Fibroblast of lung (primary cell): ENCODE measurements around the gene CD40LG. TPM values are rescaled to one million over a fixed set of nuclear protein-coding genes. Genes with fewer than 3 reads are reported as not detected.

Experiments used
- DNase-seq, 2 donors: peaks; one replicate each; pipeline versions ENCODE4 v3.0.0 to v3.0.0-alpha.2; 2010; ENCODE audit warnings: low read depth in 2 of 2
- H2AFZ ChIP-seq: 2 replicates; pipeline ENCODE4 v1.5.1; 2012; ENCODE audit warnings: low read length, control low read depth, inconsistent platforms
- H3K27ac ChIP-seq: 2 replicates; pipeline ENCODE4 v1.5.1; 2011; ENCODE audit warnings: low read length, control low read depth; ENCODE audit not compliant: insufficient read depth
- H3K27me3 ChIP-seq: 2 replicates; pipeline ENCODE4 v1.5.1; 2011; ENCODE audit warnings: mild to moderate bottlenecking, low read length; ENCODE audit not compliant: control insufficient read depth, insufficient read depth
- H3K36me3 ChIP-seq: 2 replicates; pipeline ENCODE4 v1.5.1; 2011; ENCODE audit warnings: low read length; ENCODE audit not compliant: control insufficient read depth, insufficient read depth
- H3K4me1 ChIP-seq: 2 replicates; pipeline ENCODE4 v1.5.1; 2011; ENCODE audit warnings: low read length; ENCODE audit not compliant: control insufficient read depth, insufficient read depth; ENCODE audit errors: extremely low read depth
- H3K4me2 ChIP-seq: 2 replicates; pipeline ENCODE4 v1.5.1; 2011; ENCODE audit warnings: low read length, control low read depth; ENCODE audit not compliant: insufficient read depth; ENCODE audit errors: extremely low read depth
- H3K4me3 ChIP-seq, 4 experiments: fragments of 200-600 bp in 1 of 4; sonication (generic) in 1 of 4; replicated peaks in 1 of 4; 2 replicates each; pipeline ENCODE4 v1.5.1; 2011 to 2016; ENCODE audit warnings: low read length in 4 of 4, low read depth in 3 of 4, mild to moderate bottlenecking in 3 of 4, control low read depth in 2 of 4, inconsistent platforms in 1 of 4, mixed read lengths in 1 of 4; ENCODE audit not compliant: insufficient read depth in 1 of 4; ENCODE audit errors: control extremely low read depth in 1 of 4
- H3K79me2 ChIP-seq: 2 replicates; pipeline ENCODE4 v1.5.1; 2012; ENCODE audit warnings: mild to moderate bottlenecking, low read length, inconsistent platforms; ENCODE audit not compliant: control insufficient read depth, insufficient read depth
- H3K9ac ChIP-seq: 2 replicates; pipeline ENCODE4 v1.5.1; 2011; ENCODE audit warnings: mild to moderate bottlenecking, low read length, control low read depth; ENCODE audit not compliant: insufficient read depth
- H3K9me3 ChIP-seq: 2 replicates; pipeline ENCODE4 v1.5.1; 2012; ENCODE audit warnings: low read depth, low read length; ENCODE audit not compliant: control insufficient read depth, insufficient read depth
- H4K20me1 ChIP-seq: 2 replicates; pipeline ENCODE4 v1.5.1; 2011; ENCODE audit warnings: low read length; ENCODE audit not compliant: control insufficient read depth, insufficient read depth; ENCODE audit errors: extremely low read depth
- EZH2 ChIP-seq: IDR thresholded peaks from 2 replicates; pipeline ENCODE4 v1.5.1; 2012; ENCODE audit warnings: low read length, control low read depth, mild to moderate bottlenecking; ENCODE audit errors: missing control alignments
- polyA plus RNA-seq, 2 donors: library from polyadenylated mRNA; depleted of rRNA in 1 of 2; stranded (reverse) in 1 of 2; unstranded in 1 of 2; fragments of >200 nt; gene quantifications; 2 replicates each; pipeline ENCODE4 v1.2.1, GENCODE V29; 2011 to 2012; ENCODE audit warnings: missing spikeins in 1 of 2
- total RNA-seq: library from RNA; depleted of rRNA; stranded (reverse); fragments of >200 nt; gene quantifications from 2 replicates; pipeline ENCODE4 v1.2.1, GENCODE V29; 2014
- TF ChIP-seq, protein P1 (sequence below), 2 donors: IDR thresholded peaks in 1 of 2; conservative IDR thresholded peaks in 1 of 2; 1 replicate in 1 of 2; 2 replicates in 1 of 2; pipeline ENCODE4 v1.5.1; 2011 to 2012; ENCODE audit warnings: low read length in 2 of 2, control low read depth in 1 of 2, inconsistent platforms in 1 of 2, low read depth in 1 of 2, mild to moderate bottlenecking in 1 of 2

CD40LG gene
- total and polyA plus RNA-seq, 2 donors (not counting 1 experiment from before 2014, with no cell fraction given): not detected

GRCh38 chrX:136626891-136627290, 21.1 kb upstream of the CD40LG start:
- Histone ChIP-seq H3K9me3 (no peaks in the 10 kb centered on the region), H3K36me3 (no peaks in the 10 kb centered on the region), H3K4me1 (no peaks in the 10 kb centered on the region), H3K4me3 (no peak overlapping the region), H4K20me1 (no peaks in the 10 kb centered on the region), H3K9ac (no peak overlapping the region), H3K27me3 (no peaks in the 10 kb centered on the region), H3K27ac (no peak overlapping the region), H3K79me2 (no peaks in the 10 kb centered on the region), H3K4me2 (no peak overlapping the region), H2AFZ (no peak overlapping the region)
- TF ChIP-seq EZH2: no peak
- no peak for DNase-seq

DNA sequence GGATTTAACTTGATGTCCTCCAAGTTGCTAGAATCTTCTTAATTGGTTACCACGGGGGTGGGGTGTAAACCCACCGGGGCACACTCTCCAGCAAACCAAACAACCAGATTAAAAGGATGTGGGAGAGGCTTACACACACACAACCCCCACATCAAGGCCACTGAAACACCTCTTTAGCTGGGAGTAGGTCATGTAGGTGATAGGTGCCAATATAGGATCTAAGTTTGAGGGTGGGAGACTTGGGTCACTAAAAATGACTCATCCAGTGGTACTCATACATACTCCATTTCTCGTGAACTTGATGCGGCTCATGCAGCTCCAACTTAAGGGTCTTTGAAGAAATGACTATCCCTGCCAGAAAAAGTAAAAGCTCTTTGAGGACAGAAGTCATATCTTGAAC, 20.5 kb upstream of the CD40LG start:
- Histone ChIP-seq H3K4me1 (no peaks in the 10 kb centered on the region), H3K79me2 (no peaks in the 10 kb centered on the region), H3K4me3 (no peak overlapping the region), H3K36me3 (no peaks in the 10 kb centered on the region), H3K9ac (no peak overlapping the region), H3K9me3 (no peaks in the 10 kb centered on the region), H3K27ac (no peak overlapping the region), H2AFZ (no peak overlapping the region), H3K27me3 (no peaks in the 10 kb centered on the region), H3K4me2 (no peak overlapping the region), H4K20me1 (no peaks in the 10 kb centered on the region)
- no peak for DNase-seq
- no peak for TF ChIP-seq EZH2
- TF ChIP-seq, protein P1, sequence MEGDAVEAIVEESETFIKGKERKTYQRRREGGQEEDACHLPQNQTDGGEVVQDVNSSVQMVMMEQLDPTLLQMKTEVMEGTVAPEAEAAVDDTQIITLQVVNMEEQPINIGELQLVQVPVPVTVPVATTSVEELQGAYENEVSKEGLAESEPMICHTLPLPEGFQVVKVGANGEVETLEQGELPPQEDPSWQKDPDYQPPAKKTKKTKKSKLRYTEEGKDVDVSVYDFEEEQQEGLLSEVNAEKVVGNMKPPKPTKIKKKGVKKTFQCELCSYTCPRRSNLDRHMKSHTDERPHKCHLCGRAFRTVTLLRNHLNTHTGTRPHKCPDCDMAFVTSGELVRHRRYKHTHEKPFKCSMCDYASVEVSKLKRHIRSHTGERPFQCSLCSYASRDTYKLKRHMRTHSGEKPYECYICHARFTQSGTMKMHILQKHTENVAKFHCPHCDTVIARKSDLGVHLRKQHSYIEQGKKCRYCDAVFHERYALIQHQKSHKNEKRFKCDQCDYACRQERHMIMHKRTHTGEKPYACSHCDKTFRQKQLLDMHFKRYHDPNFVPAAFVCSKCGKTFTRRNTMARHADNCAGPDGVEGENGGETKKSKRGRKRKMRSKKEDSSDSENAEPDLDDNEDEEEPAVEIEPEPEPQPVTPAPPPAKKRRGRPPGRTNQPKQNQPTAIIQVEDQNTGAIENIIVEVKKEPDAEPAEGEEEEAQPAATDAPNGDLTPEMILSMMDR (conservative IDR thresholded peaks at IDR 0.05 in 1 of 2, IDR thresholded peaks at IDR 0.05 in 1 of 2; ENCODE audit: low read depth in 1 of 2, low read length in 2 of 2): no peak

- no peaks in the 10 kb centered on the region for H3K36me3 ChIP-seq
- no peaks in the 10 kb centered on the region for H4K20me1 ChIP-seq
- no peak overlapping the region for H3K9ac ChIP-seq
These were observed 18.7 kb upstream of the CD40LG start for GRCh38 chrX:136629084-136629750.

More at GRCh38 chrX:136629084-136629750, 18.7 kb upstream of the CD40LG start:
- Histone ChIP-seq H3K27ac (no peak overlapping the region), H3K9me3 (no peaks in the 10 kb centered on the region), H3K79me2 (no peaks in the 10 kb centered on the region), H3K4me2 (no peak overlapping the region), H3K4me3 (no peak overlapping the region), H3K4me1 (no peaks in the 10 kb centered on the region), H3K27me3 (no peaks in the 10 kb centered on the region), H2AFZ (no peak overlapping the region)
- DNase-seq: no peak
- TF ChIP-seq EZH2: no peak
- TF ChIP-seq, protein P1 (conservative IDR thresholded peaks at IDR 0.05 in 1 of 2, IDR thresholded peaks at IDR 0.05 in 1 of 2; ENCODE audit: low read depth in 1 of 2, low read length in 2 of 2): no peak
